CD1c-positive myeloid dendritic cell (primary cell): Measurements from ENCODE around the gene IPO11.
"Not testable (repeated sequence)": the region's sequence is repeated elsewhere in the genome, so short reads cannot be mapped to it uniquely, and the experiment has no call there.

Experiments used
- DNase-seq: peaks from one replicate; pipeline ENCODE4 v3.0.0-alpha.2; 2016; ENCODE audit errors: extremely low spot score

Gene IPO11

DNA sequence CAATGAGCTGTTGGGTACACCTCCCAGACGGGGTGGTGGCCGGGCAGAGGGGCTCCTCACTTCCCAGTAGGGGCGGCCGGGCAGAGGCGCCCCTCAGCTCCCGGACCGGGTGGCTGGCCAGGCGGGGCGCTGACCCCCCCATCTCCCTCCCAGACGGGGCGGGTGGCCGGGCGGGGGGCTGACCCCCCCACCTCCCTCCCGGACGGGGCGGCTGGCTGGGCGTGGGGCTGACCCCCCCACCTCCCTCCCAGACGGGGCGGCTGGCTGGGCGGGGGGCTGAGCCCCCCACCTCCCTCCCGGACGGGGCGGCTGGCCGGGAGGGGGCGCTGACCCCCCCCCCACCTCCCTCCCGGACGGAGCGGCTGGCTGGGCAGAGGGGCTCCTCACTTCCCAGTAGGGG lies 100.5 kb downstream of the IPO11 start:
- DNase-seq: not testable (repeated sequence)

DNA sequence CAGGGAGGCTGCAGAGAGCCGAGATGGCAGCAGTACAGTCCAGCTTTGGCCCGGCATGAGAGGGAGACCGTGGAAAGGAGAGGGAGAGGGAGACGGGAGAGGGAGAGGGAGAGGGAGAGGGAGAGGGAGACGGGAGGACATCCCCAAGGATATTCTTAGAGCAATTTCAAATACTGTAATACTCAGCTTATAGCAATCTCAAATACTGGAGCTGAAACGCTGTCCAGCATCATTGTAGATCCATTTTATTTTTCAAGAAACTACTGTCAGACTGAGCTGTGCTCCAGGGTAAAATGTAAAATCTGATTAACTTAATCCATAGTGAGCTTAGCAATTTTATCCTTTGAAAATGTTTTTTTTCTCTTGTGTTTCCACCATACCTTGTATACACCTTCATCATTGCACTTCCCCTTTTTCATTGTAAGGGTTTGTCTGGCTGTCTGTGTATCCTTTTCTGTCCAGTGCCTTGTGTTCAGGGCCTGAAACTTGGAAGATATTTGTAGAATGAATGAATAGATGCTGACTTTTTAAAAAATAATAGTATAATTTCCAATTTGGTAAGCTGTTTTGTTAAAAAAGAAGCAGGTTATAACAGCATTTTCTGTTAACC lies 102.1 kb downstream of the IPO11 start:
- no peak for DNase-seq

DNA sequence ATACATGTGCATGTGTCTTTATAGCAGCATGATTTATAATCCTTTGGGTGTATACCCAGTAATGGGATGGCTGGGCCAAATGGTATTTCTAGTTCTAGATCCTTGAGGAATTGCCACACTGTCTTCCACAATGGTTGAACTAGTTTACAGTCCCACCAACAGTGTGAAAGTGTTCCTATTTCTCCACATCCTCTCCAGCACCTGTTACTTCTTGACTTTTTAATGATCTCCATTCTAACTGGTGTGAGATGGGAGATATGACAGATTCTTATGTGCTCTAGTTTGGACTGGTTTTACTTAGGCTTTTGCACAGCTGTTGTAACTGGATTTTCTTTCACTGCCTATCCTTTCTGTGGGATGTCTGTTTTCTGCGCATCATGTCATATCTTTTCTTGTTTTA lies 108.2 kb downstream of the IPO11 start:
- DNase-seq: not testable (repeated sequence)

DNA sequence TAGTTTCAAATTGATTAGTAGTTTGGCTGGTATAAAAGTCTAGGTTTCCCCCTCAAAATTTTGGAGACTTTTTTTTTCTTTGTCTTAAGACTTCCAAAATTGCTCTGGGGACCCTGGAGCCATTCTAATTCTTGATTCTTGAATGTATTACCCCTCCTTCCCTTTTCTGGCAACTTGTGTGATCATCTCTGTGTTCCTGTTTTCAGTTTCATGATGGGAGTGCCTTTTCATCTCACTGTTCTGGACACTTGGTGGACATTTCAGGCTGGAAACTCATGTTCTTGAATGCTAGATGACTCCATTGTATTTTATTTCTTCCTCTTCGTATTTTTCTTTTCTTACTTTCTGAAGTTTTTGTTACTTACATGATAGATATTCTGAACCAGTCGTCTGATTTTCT lies 108.8 kb downstream of the IPO11 start:
- DNase-seq: peak; percentile 37

DNA sequence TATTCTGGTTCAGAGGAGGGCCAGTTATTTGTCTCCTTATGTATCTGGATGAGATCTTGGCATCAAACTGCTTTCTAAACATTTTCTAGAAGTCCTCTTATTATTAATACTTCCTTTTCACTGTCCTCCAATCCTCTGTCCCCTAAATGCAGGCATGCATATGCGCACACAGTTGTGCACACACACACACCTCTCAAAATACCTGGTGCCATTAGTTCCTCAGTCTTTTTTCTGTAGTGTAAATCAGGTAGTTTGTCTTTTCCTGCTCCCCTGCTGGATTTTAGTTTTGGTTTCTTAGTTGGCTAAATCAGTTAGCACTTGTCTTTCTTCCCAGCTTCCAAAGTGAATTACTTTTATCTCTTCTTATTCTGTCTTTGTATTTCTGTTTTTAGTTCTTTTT lies 110.2 kb downstream of the IPO11 start:
- no peak for DNase-seq

DNA sequence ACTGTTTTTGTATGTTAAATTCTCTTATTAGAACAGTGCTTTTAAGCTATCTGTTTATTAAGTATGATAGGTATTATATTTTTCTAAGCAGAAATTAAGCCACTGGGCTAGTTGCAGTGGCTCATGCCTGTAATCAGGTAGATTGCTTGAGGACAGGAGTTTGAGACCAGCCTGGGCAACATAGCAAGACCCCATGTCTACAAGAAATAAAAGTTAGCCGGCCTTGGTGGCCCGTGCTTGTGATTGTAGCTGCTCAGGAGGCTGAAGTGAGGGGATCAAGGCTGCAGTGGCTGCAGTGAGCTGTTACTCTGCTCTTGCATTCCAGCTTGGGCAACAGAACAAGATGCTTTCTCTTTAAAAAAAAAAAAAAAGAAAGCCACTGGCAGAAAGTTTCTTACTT lies 121.0 kb downstream of the IPO11 start:
- DNase-seq: no peak

DNA sequence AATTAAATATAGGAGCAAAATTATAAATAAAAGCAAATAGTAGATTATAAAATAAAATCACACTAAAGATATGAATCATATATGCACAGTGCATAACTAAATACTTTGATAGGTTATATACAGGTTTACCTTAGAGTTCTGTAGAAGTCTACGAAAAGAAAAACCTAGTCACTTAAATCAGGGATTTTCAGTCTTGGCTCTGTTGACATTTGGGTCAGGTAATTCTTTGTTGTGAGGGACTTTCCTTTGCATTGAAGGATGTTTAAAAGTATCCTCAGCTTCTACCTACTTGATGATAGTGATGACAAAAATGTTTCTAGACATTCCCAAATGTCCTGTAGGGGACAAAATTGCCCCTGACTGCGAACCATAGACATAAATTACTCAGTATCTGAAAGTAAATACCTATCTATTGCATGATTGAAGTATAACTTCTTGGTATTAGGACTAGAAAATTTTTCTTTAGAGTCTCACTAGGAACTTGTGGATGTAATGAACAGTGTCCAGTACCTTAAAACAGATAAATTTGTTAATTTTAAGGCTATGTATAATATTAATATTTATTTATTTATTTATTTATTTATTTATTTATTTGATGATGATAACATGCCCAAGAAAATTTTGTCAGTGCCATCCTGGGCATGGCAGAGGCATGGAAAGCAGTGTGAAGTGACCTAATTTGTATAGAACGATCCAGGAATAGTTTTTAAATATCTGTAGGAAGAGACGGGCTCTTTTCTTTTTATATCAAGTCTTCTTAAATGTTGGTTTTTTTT lies 122.1 kb downstream of the IPO11 start:
- DNase-seq: no peak

DNA sequence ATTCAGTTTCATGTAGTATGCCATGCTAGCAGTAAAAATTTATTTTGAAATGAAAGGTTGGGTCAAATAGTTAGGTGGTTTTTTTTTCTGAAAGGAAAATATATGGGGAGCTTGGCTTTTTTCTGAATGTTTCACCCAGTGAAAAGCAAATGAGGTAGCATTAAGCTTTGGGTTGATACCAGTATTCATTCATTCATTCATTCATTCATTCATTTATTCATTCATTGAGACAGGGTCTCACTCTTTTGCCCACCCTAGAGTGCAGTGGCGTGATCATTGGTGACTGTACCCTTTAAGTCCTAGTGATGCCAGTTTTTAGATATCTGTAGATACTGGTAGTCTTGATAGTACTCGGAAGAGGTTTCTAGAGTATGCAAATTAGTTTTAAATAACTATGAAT lies 123.7 kb downstream of the IPO11 start:
- no peak for DNase-seq

DNA sequence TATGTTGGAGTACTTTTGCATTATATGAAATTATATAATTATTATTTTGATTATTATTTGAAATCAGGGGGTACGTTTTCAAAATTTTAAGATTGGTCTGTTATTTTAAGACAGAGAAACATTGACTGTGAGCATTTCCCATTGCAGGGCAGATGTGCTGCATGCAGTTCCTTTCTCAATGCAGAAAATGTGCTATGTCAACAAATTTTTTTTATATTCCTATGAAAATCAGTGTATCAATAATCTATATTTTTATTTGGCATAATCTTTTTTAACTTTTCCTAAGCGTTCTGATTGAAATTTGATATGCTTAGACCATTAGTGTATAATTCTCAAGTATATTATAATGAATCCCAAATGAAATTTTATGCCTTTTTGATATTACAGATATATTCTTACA lies 124.2 kb downstream of the IPO11 start:
- DNase-seq: no peak

DNA sequence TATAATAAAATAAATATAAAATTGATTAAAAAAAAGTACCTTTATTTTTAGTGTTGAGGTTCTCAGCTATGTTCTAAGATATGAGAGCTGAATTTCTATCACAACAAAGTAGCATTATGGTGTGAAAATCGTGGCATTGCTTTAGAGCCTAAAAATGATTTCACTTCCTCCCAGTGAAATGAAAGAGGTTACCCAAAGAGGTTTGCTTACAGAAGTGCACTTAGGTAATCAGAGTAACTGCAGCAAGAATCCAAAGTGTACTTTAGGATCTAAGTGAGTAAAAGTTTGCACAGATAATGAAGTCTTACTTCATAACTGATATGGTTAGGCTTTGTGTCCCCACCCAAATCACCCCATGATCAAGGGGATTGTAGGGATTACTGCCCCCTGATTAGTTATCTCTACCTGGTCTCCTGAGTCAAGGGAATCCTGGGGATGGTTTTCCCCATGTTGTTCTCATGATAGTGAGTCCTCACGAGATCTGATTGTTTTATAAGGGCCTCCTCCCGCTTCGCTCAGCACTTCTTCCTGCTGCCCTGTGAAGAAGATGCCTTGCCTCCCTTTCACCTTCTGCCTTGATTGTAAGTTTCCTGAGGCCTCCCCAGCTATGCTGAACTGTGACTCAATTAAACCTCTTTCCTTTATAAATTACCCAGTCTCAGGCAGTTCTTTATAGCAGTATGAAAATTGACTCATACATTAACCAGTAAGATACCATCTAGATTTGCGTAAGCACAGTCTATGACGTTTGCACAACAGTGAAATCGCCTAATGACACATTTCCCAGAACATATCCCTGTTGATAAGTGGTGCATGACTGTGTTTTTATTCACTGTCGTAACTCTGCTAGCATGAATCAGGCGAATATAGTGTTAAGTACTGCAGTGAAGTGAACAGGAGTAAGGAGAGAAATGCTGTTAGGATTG lies 125.7 kb downstream of the IPO11 start:
- peak; percentile 21 for DNase-seq

DNA sequence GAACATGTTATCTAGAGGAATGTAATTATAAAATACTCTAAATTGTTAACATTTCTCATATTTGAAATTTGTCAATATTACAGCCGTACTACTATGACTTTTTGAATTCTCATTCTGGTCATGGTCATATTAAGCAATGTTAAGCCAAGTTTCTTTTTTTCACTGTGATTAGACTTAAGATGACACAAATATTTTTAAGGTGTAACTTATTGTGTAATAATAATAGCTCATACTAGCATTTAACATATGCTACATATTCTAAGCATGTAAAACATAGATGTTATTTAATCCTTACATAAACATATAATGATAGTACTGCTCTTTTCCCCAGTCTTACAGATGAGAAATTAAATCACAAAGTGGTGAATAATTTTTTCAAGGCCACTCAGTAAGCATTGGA lies 130.2 kb downstream of the IPO11 start:
- no peak for DNase-seq

GRCh38 chr5:62547945-62548630 lies 135.5 kb downstream of the IPO11 start:
- DNase-seq: peak; percentile 61

DNA sequence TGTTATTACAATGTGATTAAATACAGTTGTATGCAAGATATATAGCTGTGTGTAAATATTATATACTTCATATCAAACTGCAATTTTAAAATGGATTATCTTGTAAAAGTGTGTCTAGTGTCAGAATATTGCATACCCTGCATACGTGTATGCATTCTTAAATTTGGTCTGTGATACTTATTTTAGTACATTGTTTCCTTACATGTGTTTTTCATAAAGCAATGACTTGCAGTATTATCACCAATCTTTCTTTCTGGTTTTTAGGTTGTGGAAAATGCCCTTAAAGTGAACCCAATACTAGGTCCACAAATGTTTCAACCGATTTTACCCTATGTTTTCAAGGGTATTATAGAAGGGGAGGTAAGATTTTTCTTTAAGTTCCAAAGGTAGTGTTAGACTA lies 137.5 kb downstream of the IPO11 start:
- no peak for DNase-seq

- DNase-seq: no peak
Observed at GRCh38 chr5:62555930-62556329, 143.4 kb downstream of the IPO11 start.

DNA sequence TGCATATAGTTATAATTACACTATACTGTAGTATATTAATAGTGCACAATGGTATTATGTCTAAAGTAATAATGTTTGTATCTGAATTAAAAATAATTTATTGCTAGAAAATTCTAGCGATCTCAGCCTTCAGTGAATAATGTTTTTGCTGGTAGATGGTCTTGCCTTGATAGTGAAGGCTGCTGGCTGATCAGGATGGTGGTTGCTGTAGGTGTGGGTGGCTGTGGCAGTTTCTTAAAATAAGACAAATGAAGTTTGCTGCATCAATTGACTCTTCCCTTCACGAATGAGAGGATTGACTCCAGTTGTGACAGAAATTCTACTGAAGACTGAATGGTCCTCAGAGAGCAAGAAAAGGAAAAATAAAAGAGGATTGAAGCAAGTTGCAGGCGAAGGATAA lies 146.4 kb downstream of the IPO11 start:
- DNase-seq: no peak

GRCh38 chr5:62560786-62561185 lies 148.2 kb downstream of the IPO11 start:
- no peak for DNase-seq

GRCh38 chr5:62561896-62562295 lies 149.3 kb downstream of the IPO11 start:
- DNase-seq: no peak

DNA sequence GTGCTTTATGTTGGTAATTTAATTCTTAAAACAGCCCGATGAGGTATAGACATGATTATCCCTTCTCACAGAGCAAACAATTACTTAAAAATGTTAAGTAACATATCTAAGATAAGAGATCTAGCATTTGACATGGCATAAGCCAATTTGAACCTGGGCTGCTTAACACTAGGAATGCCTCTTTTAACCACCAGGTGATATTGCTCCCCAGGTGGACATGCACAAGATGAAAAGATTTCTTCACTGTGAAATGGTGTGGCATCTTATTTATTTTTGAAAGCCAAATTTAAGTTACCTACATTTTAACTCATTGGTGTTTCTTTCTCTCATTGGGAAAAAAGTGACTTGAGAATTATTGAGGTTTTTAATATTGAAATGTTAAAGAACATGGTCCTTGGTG lies 150.3 kb downstream of the IPO11 start:
- no peak for DNase-seq

GRCh38 chr5:62564101-62564500 lies 151.5 kb downstream of the IPO11 start:
- DNase-seq: no peak

DNA sequence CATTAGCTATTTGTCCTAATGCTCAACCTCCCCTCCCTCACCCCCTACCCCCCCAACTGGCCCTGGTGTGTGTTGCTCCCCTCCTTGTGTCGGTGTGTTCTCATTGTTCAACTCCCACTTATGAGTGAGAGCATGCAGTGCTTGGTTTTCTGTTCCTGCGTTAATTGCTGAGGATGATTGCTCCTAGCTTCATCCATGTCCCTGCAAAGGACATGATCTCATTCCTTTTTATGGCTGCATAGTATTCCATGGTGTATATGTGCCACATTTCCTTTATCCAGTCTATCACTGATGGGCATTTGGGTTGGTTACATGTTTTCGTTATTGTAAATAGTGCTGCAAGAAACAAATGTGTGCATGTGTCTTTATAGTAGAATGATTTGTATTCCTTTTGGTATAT lies 153.2 kb downstream of the IPO11 start:
- not testable (repeated sequence) for DNase-seq

- DNase-seq: no peak
Observed at GRCh38 chr5:62568143-62568542, 155.6 kb downstream of the IPO11 start.
